ENCODE data around the gene PPDPF. TPM values are rescaled to one million over a fixed set of nuclear protein-coding genes. Genes with fewer than 3 reads are reported as not detected.

Gene PPDPF
- polyA plus RNA-seq, 3 donors: 13.4 to 39.9 (median 26.1) TPM

GRCh38 chr20:63507083-63507743, 13.4 kb upstream of the PPDPF start:
- intact Hi-C loops (cut with micrococcal nuclease): no loop called here
- 96% methylated on average over 29 of the region's 30 CpGs for WGBS (ENCODE audit: insufficient coverage)
- Mint-ChIP-seq H3K36me3 (no peaks in the 10 kb centered on the region), H3K9me3 (peaks cover 13 to 30% (median 20%) of the 10 kb centered on the region in 7 donors), H3K27ac (peak overlapping the region in 1 of 7 donors; percentile 13), H3K27me3 (ENCODE audit: low read depth in 3 of 3) (peaks cover 23 to 53% (median 25%) of the 10 kb centered on the region in 3 donors), H3K4me3 (no peak overlapping the region), H3K4me1 (peaks cover 5% of the 10 kb centered on the region)
- TF ChIP-seq, protein P1, sequence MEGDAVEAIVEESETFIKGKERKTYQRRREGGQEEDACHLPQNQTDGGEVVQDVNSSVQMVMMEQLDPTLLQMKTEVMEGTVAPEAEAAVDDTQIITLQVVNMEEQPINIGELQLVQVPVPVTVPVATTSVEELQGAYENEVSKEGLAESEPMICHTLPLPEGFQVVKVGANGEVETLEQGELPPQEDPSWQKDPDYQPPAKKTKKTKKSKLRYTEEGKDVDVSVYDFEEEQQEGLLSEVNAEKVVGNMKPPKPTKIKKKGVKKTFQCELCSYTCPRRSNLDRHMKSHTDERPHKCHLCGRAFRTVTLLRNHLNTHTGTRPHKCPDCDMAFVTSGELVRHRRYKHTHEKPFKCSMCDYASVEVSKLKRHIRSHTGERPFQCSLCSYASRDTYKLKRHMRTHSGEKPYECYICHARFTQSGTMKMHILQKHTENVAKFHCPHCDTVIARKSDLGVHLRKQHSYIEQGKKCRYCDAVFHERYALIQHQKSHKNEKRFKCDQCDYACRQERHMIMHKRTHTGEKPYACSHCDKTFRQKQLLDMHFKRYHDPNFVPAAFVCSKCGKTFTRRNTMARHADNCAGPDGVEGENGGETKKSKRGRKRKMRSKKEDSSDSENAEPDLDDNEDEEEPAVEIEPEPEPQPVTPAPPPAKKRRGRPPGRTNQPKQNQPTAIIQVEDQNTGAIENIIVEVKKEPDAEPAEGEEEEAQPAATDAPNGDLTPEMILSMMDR (IDR thresholded peaks at IDR 0.05): no peak
- no peak for DNase-seq
- Histone ChIP-seq H3K9me3 (replicated peaks in 1 of 2; ENCODE audit: control insufficient read depth in 1 of 2, insufficient read depth in 1 of 2, low read length in 2 of 2) (peaks cover 16 to 22% of the 10 kb centered on the region in 2 donors), H4K20me1 (ENCODE audit: insufficient read depth, low read length) (no peaks in the 10 kb centered on the region), H3K27me3 (ENCODE audit: control insufficient read depth in 2 of 2, insufficient read depth in 2 of 2, low read length in 2 of 2) (peaks cover 0 to 17% of the 10 kb centered on the region in 2 donors), H3K79me2 (ENCODE audit: insufficient read depth, low read length) (no peaks in the 10 kb centered on the region), H2AFZ (ENCODE audit: insufficient read depth, low read depth, low read length, poor library complexity, severe bottlenecking) (no peak overlapping the region), H3K4me3 (replicated peaks in 1 of 3; ENCODE audit: low read depth in 2 of 3, low read length in 3 of 3) (no peak overlapping the region), H3K4me1 (ENCODE audit: control insufficient read depth in 1 of 2, insufficient read depth in 2 of 2, low read length in 2 of 2) (peaks cover 0 to 4% of the 10 kb centered on the region in 2 donors), H3K27ac (ENCODE audit: low read depth in 1 of 2, low read length in 2 of 2) (no peak overlapping the region), H3K9ac (ENCODE audit: insufficient read depth, low read length, poor library complexity, severe bottlenecking) (no peak overlapping the region), H3K4me2 (replicated peaks; ENCODE audit: extremely low read depth, low read length, poor library complexity, severe bottlenecking) (no peak overlapping the region), H3K36me3 (replicated peaks in 1 of 2; ENCODE audit: control insufficient read depth in 1 of 2, insufficient read depth in 2 of 2, low read length in 2 of 2) (no peaks in the 10 kb centered on the region)

GRCh38 chr20:63508072-63508768, 12.3 kb upstream of the PPDPF start:
- H3K4me2 ChIP-seq (replicated peaks; ENCODE audit: extremely low read depth, low read length, poor library complexity, severe bottlenecking): no peak overlapping the region
- Mint-ChIP-seq H3K4me3 (no peak overlapping the region), H3K4me1 (peaks cover 5% of the 10 kb centered on the region), H3K36me3 (no peaks in the 10 kb centered on the region), H3K9me3 (peaks cover 16 to 30% (median 22%) of the 10 kb centered on the region in 7 donors), H3K27ac (no peak overlapping the region), H3K27me3 (ENCODE audit: low read depth in 3 of 3) (peaks cover 27 to 60% (median 29%) of the 10 kb centered on the region in 3 donors)
- intact Hi-C loops (cut with micrococcal nuclease): no loop called here
- WGBS (ENCODE audit: insufficient coverage): 81% methylated on average over 27 of the region's 33 CpGs
- H3K4me1 ChIP-seq (ENCODE audit: control insufficient read depth in 1 of 2, insufficient read depth in 2 of 2, low read length in 2 of 2): peaks cover 0 to 4% of the 10 kb centered on the region in 2 donors
- no peak overlapping the region for H3K27ac ChIP-seq (ENCODE audit: low read depth in 1 of 2, low read length in 2 of 2)
- no peak overlapping the region for H3K9ac ChIP-seq (ENCODE audit: insufficient read depth, low read length, poor library complexity, severe bottlenecking)
- peaks cover 16 to 22% of the 10 kb centered on the region in 2 donors for H3K9me3 ChIP-seq (replicated peaks in 1 of 2; ENCODE audit: control insufficient read depth in 1 of 2, insufficient read depth in 1 of 2, low read length in 2 of 2)
- TF ChIP-seq, protein P1 (IDR thresholded peaks at IDR 0.05): no peak
- no peaks in the 10 kb centered on the region for H3K36me3 ChIP-seq (replicated peaks in 1 of 2; ENCODE audit: control insufficient read depth in 1 of 2, insufficient read depth in 2 of 2, low read length in 2 of 2)
- H3K79me2 ChIP-seq (ENCODE audit: insufficient read depth, low read length): no peaks in the 10 kb centered on the region
- no peak for DNase-seq
- H4K20me1 ChIP-seq (ENCODE audit: insufficient read depth, low read length): no peaks in the 10 kb centered on the region
- no peak overlapping the region for H2AFZ ChIP-seq (ENCODE audit: insufficient read depth, low read depth, low read length, poor library complexity, severe bottlenecking)
- H3K4me3 ChIP-seq (replicated peaks in 1 of 3; ENCODE audit: low read depth in 2 of 3, low read length in 3 of 3): no peak overlapping the region
- peaks cover 0 to 17% of the 10 kb centered on the region in 2 donors for H3K27me3 ChIP-seq (ENCODE audit: control insufficient read depth in 2 of 2, insufficient read depth in 2 of 2, low read length in 2 of 2)
